IgD-negative memory B cell (primary cell): Measurements from ENCODE around the gene DQX1. TPM values are rescaled to one million over a fixed set of nuclear protein-coding genes. Genes with fewer than 3 reads are reported as not detected.

Experiments used
- H3K27ac Mint-ChIP-seq, 3 donors: one replicate each; pipeline ENCODE4 v1.8.0; 2020 to 2022; ENCODE audit warnings: mild to moderate bottlenecking in 3 of 3, mixed read lengths in 3 of 3, moderate library complexity in 1 of 3
- H3K27me3 Mint-ChIP-seq: one replicate; pipeline ENCODE4 v1.8.0; 2021; ENCODE audit warnings: mixed read lengths
- H3K36me3 Mint-ChIP-seq: one replicate; pipeline ENCODE4 v1.8.0; 2020; ENCODE audit warnings: mild to moderate bottlenecking, mixed read lengths
- H3K4me1 Mint-ChIP-seq, 3 donors: one replicate each; pipeline ENCODE4 v1.8.0; 2020 to 2022; ENCODE audit warnings: mixed read lengths in 3 of 3, mild to moderate bottlenecking in 1 of 3
- H3K4me3 Mint-ChIP-seq, 4 donors: one replicate each; pipeline ENCODE4 v1.8.0; 2020 to 2022; ENCODE audit warnings: mild to moderate bottlenecking in 4 of 4, mixed read lengths in 4 of 4, moderate library complexity in 3 of 4
- H3K9me3 Mint-ChIP-seq, 3 donors: one replicate each; pipeline ENCODE4 v1.8.0; 2020 to 2021; ENCODE audit warnings: mixed read lengths in 3 of 3, mild to moderate bottlenecking in 1 of 3
- polyA plus RNA-seq: library from polyadenylated mRNA; unstranded; fragments of 300-500 nt; fragmentation: Illumina TruSeq; gene quantifications from one replicate; pipeline ENCODE4 v1.2.3, GENCODE V29; 2021

The DQX1 gene
- polyA plus RNA-seq, 1 donor from 2014 or later: 0.70 TPM

DNA sequence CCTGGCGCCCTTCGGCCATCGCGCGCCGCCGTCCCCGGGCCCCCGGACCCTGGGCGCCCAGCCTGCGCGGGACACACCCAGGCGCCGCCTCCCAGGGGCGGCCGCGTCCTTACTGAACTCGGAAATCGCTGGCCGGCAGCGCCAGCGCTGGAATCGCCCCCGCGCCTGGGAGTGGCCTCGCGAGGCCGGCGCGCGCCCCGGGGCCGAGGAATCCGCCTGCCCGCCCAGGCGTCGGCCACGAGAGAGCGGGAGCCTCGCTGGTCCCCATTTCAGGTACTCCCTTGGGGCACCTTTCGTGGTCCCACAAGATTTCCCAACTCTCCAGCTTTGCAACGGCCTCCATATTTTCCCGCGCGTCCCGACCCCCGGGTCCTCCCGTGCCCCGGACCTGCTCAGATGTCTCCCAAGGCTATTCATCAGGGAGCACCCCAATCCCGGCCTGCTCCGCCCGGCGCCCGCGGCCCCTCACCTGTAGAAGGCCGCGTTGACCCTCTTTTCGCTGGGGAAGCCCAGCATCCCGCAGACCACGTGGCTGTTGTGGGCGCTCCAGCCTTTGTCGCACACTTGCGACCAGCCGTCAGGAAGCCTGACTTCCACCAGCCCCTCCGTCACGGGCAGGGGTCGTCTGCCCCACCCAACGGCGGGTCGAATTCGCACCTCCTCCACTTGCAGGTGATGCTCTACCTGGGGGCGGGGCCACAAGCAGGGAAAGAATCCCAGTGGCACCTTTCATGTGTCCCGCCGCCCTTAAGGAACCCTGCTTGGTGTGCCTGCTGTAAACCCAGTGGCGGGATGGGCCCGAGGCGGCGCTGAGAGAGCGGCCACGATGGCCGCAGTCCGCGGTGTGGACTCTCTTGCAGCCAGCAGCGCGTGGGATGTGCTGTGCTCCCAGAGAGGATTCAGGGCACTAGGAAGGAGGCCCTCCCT, 23.1 kb upstream of the DQX1 start:
- peaks cover 20% of the 10 kb centered on the region for H3K27me3 Mint-ChIP-seq
- H3K36me3 Mint-ChIP-seq: no peaks in the 10 kb centered on the region
- H3K9me3 Mint-ChIP-seq: no peaks in the 10 kb centered on the region
- H3K27ac Mint-ChIP-seq: peak overlapping the region; percentile 37 to 82 (median 40)
- H3K4me3 Mint-ChIP-seq: peak overlapping the region; percentile 57 to 87 (median 78)
- peaks cover 12 to 18% (median 16%) of the 10 kb centered on the region in 3 donors for H3K4me1 Mint-ChIP-seq

GRCh38 chr2:74548285-74548899, 22.4 kb upstream of the DQX1 start:
- no peaks in the 10 kb centered on the region for H3K36me3 Mint-ChIP-seq
- peaks cover 12 to 17% (median 16%) of the 10 kb centered on the region in 3 donors for H3K4me1 Mint-ChIP-seq
- H3K27me3 Mint-ChIP-seq: peaks cover 20% of the 10 kb centered on the region
- H3K27ac Mint-ChIP-seq: peak overlapping the region in 2 of 3 donors; percentile 13 to 16
- no peaks in the 10 kb centered on the region for H3K9me3 Mint-ChIP-seq
- peak overlapping the region; percentile 80 to 92 (median 88) for H3K4me3 Mint-ChIP-seq

- no peak overlapping the region for H3K27ac Mint-ChIP-seq
Measured at GRCh38 chr2:74546004-74546403, 20.0 kb upstream of the DQX1 start.

DNA sequence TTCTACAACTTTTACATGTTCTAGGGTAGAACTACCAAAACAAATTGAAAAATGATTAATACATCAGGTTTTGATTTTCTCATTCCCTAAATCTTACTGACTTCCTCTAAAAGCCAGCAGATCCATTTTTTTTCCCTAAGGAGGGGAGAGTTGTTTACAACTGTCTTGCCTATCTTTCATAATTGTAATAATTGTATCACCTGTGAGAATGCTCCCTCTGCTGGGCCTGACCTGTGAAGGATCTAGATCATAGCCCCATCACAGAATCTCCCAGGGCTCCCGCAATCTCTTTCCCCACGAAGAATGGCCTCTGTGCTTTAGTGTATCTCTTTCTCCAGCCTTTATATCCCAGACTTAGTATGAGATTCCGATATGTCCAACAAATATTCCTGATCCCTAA, 18.6 kb upstream of the DQX1 start:
- Mint-ChIP-seq H3K27me3 (peaks cover 16% of the 10 kb centered on the region), H3K9me3 (no peaks in the 10 kb centered on the region), H3K36me3 (no peaks in the 10 kb centered on the region), H3K27ac (no peak overlapping the region), H3K4me1 (peaks cover 13 to 18% (median 15%) of the 10 kb centered on the region in 3 donors), H3K4me3 (peak overlapping the region in 1 of 4 donors; percentile 7)

More at GRCh38 chr2:74546004-74546403, 20.0 kb upstream of the DQX1 start:
- Mint-ChIP-seq H3K27me3 (peaks cover 18% of the 10 kb centered on the region), H3K36me3 (no peaks in the 10 kb centered on the region), H3K9me3 (no peaks in the 10 kb centered on the region), H3K4me1 (peaks cover 10 to 17% (median 12%) of the 10 kb centered on the region in 3 donors), H3K4me3 (no peak overlapping the region)

GRCh38 chr2:74542978-74543377, 16.9 kb upstream of the DQX1 start:
- Mint-ChIP-seq H3K27me3 (peaks cover 6% of the 10 kb centered on the region), H3K27ac (peak overlapping the region in 2 of 3 donors; percentile 20 to 35), H3K4me3 (peak overlapping the region in 1 of 4 donors; percentile 82), H3K36me3 (peaks cover 6% of the 10 kb centered on the region), H3K9me3 (peaks cover 0 to 2% (median 0%) of the 10 kb centered on the region in 3 donors), H3K4me1 (peaks cover 23 to 28% (median 23%) of the 10 kb centered on the region in 3 donors)

- no peaks in the 10 kb centered on the region for H3K27me3 Mint-ChIP-seq
- peaks cover 25 to 32% (median 27%) of the 10 kb centered on the region in 3 donors for H3K4me1 Mint-ChIP-seq
- peaks cover 0 to 2% (median 0%) of the 10 kb centered on the region in 3 donors for H3K9me3 Mint-ChIP-seq
- H3K27ac Mint-ChIP-seq: peak overlapping the region in 1 of 3 donors; percentile 25
- H3K4me3 Mint-ChIP-seq: peak overlapping the region in 3 of 4 donors; percentile 19 to 95 (median 82)
- peaks cover 6% of the 10 kb centered on the region for H3K36me3 Mint-ChIP-seq
Measured at GRCh38 chr2:74540291-74540690, 14.3 kb upstream of the DQX1 start.

DNA sequence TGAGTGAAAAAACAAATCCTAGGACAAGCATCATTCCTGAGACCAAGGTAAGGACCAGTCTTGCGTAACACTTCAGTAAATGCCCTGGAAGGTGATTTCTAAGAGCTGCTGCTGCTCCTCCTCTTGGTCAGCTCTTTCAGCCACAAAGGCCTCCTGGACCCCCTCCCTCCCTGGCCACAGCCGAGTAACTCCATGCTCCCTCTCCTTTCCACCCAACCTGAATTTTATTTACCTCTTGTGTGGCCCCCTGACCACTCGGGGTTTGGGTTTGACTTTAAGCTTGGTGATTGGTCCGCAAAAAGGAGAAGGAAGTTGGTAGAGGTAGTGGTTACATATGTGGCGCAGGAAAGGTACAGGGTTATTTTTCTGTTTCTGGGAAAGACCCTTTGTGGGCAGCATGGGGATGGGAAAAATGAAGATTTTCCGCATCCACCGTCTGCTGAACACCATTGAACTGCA, 12.9 kb upstream of the DQX1 start:
- H3K4me3 Mint-ChIP-seq: peak overlapping the region; percentile 82 to 95 (median 86)
- peaks cover 6% of the 10 kb centered on the region for H3K36me3 Mint-ChIP-seq
- peaks cover 0 to 2% (median 0%) of the 10 kb centered on the region in 3 donors for H3K9me3 Mint-ChIP-seq
- H3K27ac Mint-ChIP-seq: peak overlapping the region; percentile 54 to 96 (median 91)
- no peaks in the 10 kb centered on the region for H3K27me3 Mint-ChIP-seq
- peaks cover 25 to 28% (median 27%) of the 10 kb centered on the region in 3 donors for H3K4me1 Mint-ChIP-seq

- Mint-ChIP-seq H3K27me3 (no peaks in the 10 kb centered on the region), H3K9me3 (peaks cover 0 to 2% (median 0%) of the 10 kb centered on the region in 3 donors), H3K4me1 (peaks cover 25 to 29% (median 26%) of the 10 kb centered on the region in 3 donors), H3K36me3 (peaks cover 6% of the 10 kb centered on the region), H3K27ac (no peak overlapping the region), H3K4me3 (peak overlapping the region in 1 of 4 donors; percentile 82)
Measured at GRCh38 chr2:74537140-74537539, 11.1 kb upstream of the DQX1 start.

- H3K27ac Mint-ChIP-seq: no peak overlapping the region
- H3K4me3 Mint-ChIP-seq: no peak overlapping the region
- H3K9me3 Mint-ChIP-seq: peaks cover 0 to 2% (median 0%) of the 10 kb centered on the region in 3 donors
- peaks cover 31 to 36% (median 32%) of the 10 kb centered on the region in 3 donors for H3K4me1 Mint-ChIP-seq
- no peaks in the 10 kb centered on the region for H3K27me3 Mint-ChIP-seq
- H3K36me3 Mint-ChIP-seq: peaks cover 6% of the 10 kb centered on the region
Measured at GRCh38 chr2:74536166-74536950, 10.3 kb upstream of the DQX1 start.

GRCh38 chr2:74535440-74535965, 9.5 kb upstream of the DQX1 start:
- peaks cover 6% of the 10 kb centered on the region for H3K36me3 Mint-ChIP-seq
- H3K4me1 Mint-ChIP-seq: peaks cover 34 to 41% (median 40%) of the 10 kb centered on the region in 3 donors
- H3K4me3 Mint-ChIP-seq: no peak overlapping the region
- H3K27me3 Mint-ChIP-seq: no peaks in the 10 kb centered on the region
- H3K27ac Mint-ChIP-seq: no peak overlapping the region
- H3K9me3 Mint-ChIP-seq: peaks cover 0 to 2% (median 0%) of the 10 kb centered on the region in 3 donors

DNA sequence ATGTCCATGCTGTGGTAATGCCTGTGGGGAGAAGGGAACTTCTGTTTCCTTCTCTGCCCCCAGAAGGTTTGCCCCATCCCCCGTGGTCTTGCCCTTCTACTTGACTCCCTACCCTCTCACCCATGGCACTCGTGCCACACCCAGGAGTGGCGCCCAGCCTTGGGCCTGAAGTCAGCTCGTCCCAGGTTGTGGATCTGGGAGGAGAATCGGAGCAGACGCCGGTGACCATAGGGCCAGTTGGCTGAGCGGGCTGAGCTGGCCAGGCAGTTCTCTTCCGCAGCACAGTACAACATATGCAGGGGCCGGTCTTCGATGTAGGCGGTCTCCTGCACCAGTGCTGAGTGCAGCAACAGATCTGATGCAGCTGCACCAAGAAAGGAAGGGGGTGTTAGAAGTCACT, 8.4 kb upstream of the DQX1 start:
- H3K4me1 Mint-ChIP-seq: peaks cover 35 to 38% (median 37%) of the 10 kb centered on the region in 3 donors
- no peak overlapping the region for H3K27ac Mint-ChIP-seq
- peaks cover 0 to 2% (median 0%) of the 10 kb centered on the region in 3 donors for H3K9me3 Mint-ChIP-seq

DNA sequence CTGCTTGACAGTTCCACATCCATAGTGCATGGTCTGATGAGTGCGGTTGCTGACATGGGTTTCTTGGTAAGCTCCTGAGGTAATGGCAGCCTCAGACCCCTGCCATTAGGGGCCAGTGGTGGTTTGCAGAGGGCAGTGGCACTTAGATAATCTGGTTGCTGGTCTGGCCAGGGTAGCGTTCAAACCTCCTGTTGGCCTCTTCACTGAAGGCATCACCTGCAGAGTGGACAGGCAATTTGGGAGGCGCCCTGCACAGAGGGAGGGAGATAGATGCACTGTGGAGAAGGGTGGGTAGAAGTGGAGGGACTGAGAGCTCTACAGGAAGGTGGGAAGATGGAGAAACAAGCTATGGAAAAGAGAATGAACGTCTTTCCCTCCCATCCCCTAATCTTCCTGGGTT, 7.4 kb upstream of the DQX1 start:
- H3K27ac Mint-ChIP-seq: peak overlapping the region in 1 of 3 donors; percentile 51
- peaks cover 2% of the 10 kb centered on the region for H3K36me3 Mint-ChIP-seq
- peaks cover 29 to 35% (median 32%) of the 10 kb centered on the region in 3 donors for H3K4me1 Mint-ChIP-seq
- peaks cover 0 to 2% (median 0%) of the 10 kb centered on the region in 3 donors for H3K9me3 Mint-ChIP-seq
- H3K27me3 Mint-ChIP-seq: no peaks in the 10 kb centered on the region
- H3K4me3 Mint-ChIP-seq: peak overlapping the region in 1 of 4 donors; percentile 36

More for the DNA sequence above, 8.4 kb upstream of the DQX1 start:
- Mint-ChIP-seq H3K4me3 (no peak overlapping the region), H3K27me3 (no peaks in the 10 kb centered on the region), H3K36me3 (peaks cover 6% of the 10 kb centered on the region)

DNA sequence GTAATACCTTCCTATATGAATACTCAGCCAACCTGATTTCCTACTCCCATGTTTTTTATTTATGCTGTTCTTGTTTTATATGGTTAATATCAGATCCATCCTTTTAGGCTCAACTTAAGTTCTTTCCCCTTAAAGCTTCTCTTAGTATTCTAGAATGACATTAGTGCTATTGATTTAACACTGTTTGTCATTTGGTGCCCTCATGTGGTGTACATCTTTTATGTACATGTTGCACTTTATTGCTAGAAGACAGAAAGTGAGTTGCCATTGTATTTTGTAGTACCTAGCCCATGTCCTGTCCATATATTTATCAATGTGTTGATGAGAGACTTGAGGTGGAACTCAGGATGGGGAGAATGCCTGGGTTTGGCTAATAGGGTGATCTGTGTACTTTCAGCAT, 6.2 kb upstream of the DQX1 start:
- H3K4me1 Mint-ChIP-seq: peaks cover 21 to 31% (median 30%) of the 10 kb centered on the region in 3 donors
- H3K36me3 Mint-ChIP-seq: no peaks in the 10 kb centered on the region
- peak overlapping the region; percentile 0 to 91 (median 81) for H3K27ac Mint-ChIP-seq
- H3K4me3 Mint-ChIP-seq: peak overlapping the region; percentile 72 to 87 (median 76)
- H3K9me3 Mint-ChIP-seq: no peaks in the 10 kb centered on the region
- H3K27me3 Mint-ChIP-seq: no peaks in the 10 kb centered on the region

GRCh38 chr2:74531666-74532065, 5.6 kb upstream of the DQX1 start:
- Mint-ChIP-seq H3K27ac (peak overlapping the region; percentile 0 to 91 (median 81)), H3K27me3 (no peaks in the 10 kb centered on the region), H3K4me3 (peak overlapping the region in 3 of 4 donors; percentile 72 to 87 (median 73)), H3K9me3 (no peaks in the 10 kb centered on the region), H3K36me3 (peaks cover 2% of the 10 kb centered on the region), H3K4me1 (peaks cover 22 to 32% (median 31%) of the 10 kb centered on the region in 3 donors)
